Liver (tissue), 9 donors: ENCODE measurements around the gene DMD. TPM values are rescaled to one million over a fixed set of nuclear protein-coding genes. Genes with fewer than 3 reads are reported as not detected.

Source experiments
- DNase-seq: peaks from one replicate; pipeline ENCODE4 v3.0.0-alpha.2; 2017; ENCODE audit warnings: low spot score
- H3K27ac ChIP-seq, 2 donors: one replicate each; pipeline ENCODE4 v1.7.0; 2013; ENCODE audit warnings: inconsistent platforms in 2 of 2, low read length in 2 of 2, control low read depth in 1 of 2, low read depth in 1 of 2, mild to moderate bottlenecking in 1 of 2
- H3K27me3 ChIP-seq, 4 donors: one replicate each; pipeline versions ENCODE4 v1.6.1 to v1.7.0; 2013; ENCODE audit warnings: low read length in 3 of 4, inconsistent platforms in 1 of 4, mild to moderate bottlenecking in 1 of 4, moderate library complexity in 1 of 4; ENCODE audit not compliant: control insufficient read depth in 4 of 4, insufficient read depth in 4 of 4
- H3K36me3 ChIP-seq, 4 donors: one replicate each; pipeline versions ENCODE4 v1.6.1 to v1.7.0; 2013; ENCODE audit warnings: low read length in 3 of 4, mild to moderate bottlenecking in 3 of 4, low read depth in 1 of 4, moderate library complexity in 1 of 4; ENCODE audit not compliant: control insufficient read depth in 4 of 4, insufficient read depth in 3 of 4
- H3K4me1 ChIP-seq, 4 donors: one replicate each; pipeline versions ENCODE4 v1.6.1 to v1.7.0; 2013; ENCODE audit warnings: low read length in 3 of 4, mild to moderate bottlenecking in 3 of 4, moderate library complexity in 1 of 4; ENCODE audit not compliant: control insufficient read depth in 4 of 4, insufficient read depth in 4 of 4
- H3K4me3 ChIP-seq, 3 donors: one replicate each; pipeline versions ENCODE4 v1.6.1 to v1.7.0; 2013; ENCODE audit warnings: low read length in 3 of 3, control low read depth in 1 of 3, low read depth in 1 of 3, mild to moderate bottlenecking in 1 of 3
- H3K9ac ChIP-seq, 2 donors: one replicate each; pipeline ENCODE4 v1.7.0; 2013; ENCODE audit warnings: low read length in 2 of 2, mild to moderate bottlenecking in 2 of 2, moderate library complexity in 2 of 2, control low read depth in 1 of 2, low read depth in 1 of 2
- H3K9me3 ChIP-seq, 4 donors: one replicate each; pipeline versions ENCODE4 v1.6.1 to v1.7.0; 2013; ENCODE audit warnings: low read length in 3 of 4; ENCODE audit not compliant: control insufficient read depth in 4 of 4
- CTCF ChIP-seq: fragments of 150-350 bp; IDR thresholded peaks from 2 replicates; pipeline ENCODE4 v1.5.1; 2017; ENCODE audit warnings: improper control_type of control experiment, low read depth, low read length; ENCODE audit not compliant: missing input control
- EGR1 ChIP-seq, 2 donors: IDR thresholded peaks; 2 replicates each; pipeline ENCODE4 v1.6.1; 2016 to 2018; ENCODE audit warnings: antibody characterized with exemption in 2 of 2, low read depth in 2 of 2
- FOXA1 ChIP-seq: IDR thresholded peaks from 2 replicates; pipeline ENCODE4 v1.6.1; 2016; ENCODE audit warnings: antibody characterized with exemption
- FOXA2 ChIP-seq: IDR thresholded peaks from 2 replicates; pipeline ENCODE4 v1.6.1; 2016; ENCODE audit warnings: antibody characterized with exemption
- GABPA ChIP-seq, 2 donors: IDR thresholded peaks in 1 of 2; conservative IDR thresholded peaks in 1 of 2; 2 replicates each; pipeline ENCODE4 v1.6.1; 2016; ENCODE audit warnings: antibody characterized with exemption in 2 of 2, mild to moderate bottlenecking in 1 of 2, moderate library complexity in 1 of 2
- HNF4A ChIP-seq, 2 donors: conservative IDR thresholded peaks; 2 replicates each; pipeline ENCODE4 v1.6.1; 2016; ENCODE audit warnings: antibody characterized with exemption in 2 of 2, mild to moderate bottlenecking in 2 of 2
- JUND ChIP-seq, 2 donors: IDR thresholded peaks; 2 replicates each; pipeline ENCODE4 v1.6.1; 2016; ENCODE audit warnings: antibody characterized with exemption in 2 of 2
- NR2F2 ChIP-seq: IDR thresholded peaks from 2 replicates; pipeline ENCODE4 v1.6.1; 2016; ENCODE audit warnings: antibody characterized with exemption
- REST ChIP-seq: IDR thresholded peaks from 2 replicates; pipeline ENCODE4 v1.6.1; 2016; ENCODE audit warnings: antibody characterized with exemption, mild to moderate bottlenecking
- RXRA ChIP-seq, 2 donors: IDR thresholded peaks; 2 replicates each; pipeline ENCODE4 v1.6.1; 2017 to 2018; ENCODE audit warnings: antibody characterized with exemption in 2 of 2, mild to moderate bottlenecking in 1 of 2
- SP1 ChIP-seq: IDR thresholded peaks from 2 replicates; pipeline ENCODE4 v1.6.1; 2018; ENCODE audit warnings: antibody characterized with exemption, mild to moderate bottlenecking
- TAF1 ChIP-seq: conservative IDR thresholded peaks from 2 replicates; pipeline ENCODE4 v1.6.1; 2016; ENCODE audit warnings: antibody characterized with exemption, mild to moderate bottlenecking
- YY1 ChIP-seq: IDR thresholded peaks from 2 replicates; pipeline ENCODE4 v1.6.1; 2016; ENCODE audit warnings: antibody characterized with exemption, mild to moderate bottlenecking
- ZBTB33 ChIP-seq: IDR thresholded peaks from 2 replicates; pipeline ENCODE4 v1.6.1; 2016; ENCODE audit warnings: antibody characterized with exemption
- WGBS: extraction: QIAGEN DNeasy Blood & Tissue Kit; methylation state at CpG from one replicate; pipeline ENCODE4 v1.1.7; 2013; 5-methylcytosine and 5-hydroxymethylcytosine counted together
- polyA plus RNA-seq, 2 donors: library from polyadenylated mRNA; stranded (reverse) in 1 of 2; unstranded in 1 of 2; fragments of 200-250 nt in 1 of 2; fragments of >200 nt in 1 of 2; fragmentation: Nextera tagmentation in 1 of 2; extraction: Ambion mirVana in 1 of 2; gene quantifications; one replicate each; pipeline versions ENCODE4 v1.2.1 to v1.2.3, GENCODE V29; 2013 to 2015
- total RNA-seq, 2 donors: library from RNA; depleted of rRNA; stranded (reverse); fragments of >200 nt; gene quantifications; one replicate each; pipeline ENCODE4 v1.2.3, GENCODE V29; 2014
- TF ChIP-seq, protein P1 (sequence below): IDR thresholded peaks from 2 replicates; pipeline ENCODE4 v1.6.1; 2016; ENCODE audit warnings: antibody characterized with exemption
- donor health status: healthy.
- donor health status: healthy.
- donor health status: healthy.
- donor health status: healthy.
- donor health status: healthy.

Gene DMD
- total and polyA plus RNA-seq, 4 donors: 14.6 to 61.9 (median 23.9) TPM

GRCh38 chrX:31240982-31241381 is 1970.4 kb downstream of the DMD start:
- no peaks in the 10 kb centered on the region for H3K27me3 ChIP-seq
- H3K9me3 ChIP-seq: no peaks in the 10 kb centered on the region
- TF ChIP-seq YY1: no peak
- TF ChIP-seq SP1: no peak
- no peak for TF ChIP-seq RXRA (IDR thresholded peaks at IDR 0.05)
- TF ChIP-seq FOXA2: no peak
- no peak for TF ChIP-seq NR2F2
- TF ChIP-seq JUND (IDR thresholded peaks at IDR 0.05): no peak
- no peak for TF ChIP-seq REST
- TF ChIP-seq EGR1 (IDR thresholded peaks at IDR 0.05; ENCODE audit: low read depth in 2 of 2): no peak
- TF ChIP-seq GABPA (IDR thresholded peaks at IDR 0.05 in 1 of 2, conservative IDR thresholded peaks at IDR 0.05 in 1 of 2): no peak
- no peak for TF ChIP-seq TAF1
- TF ChIP-seq FOXA1: no peak
- H3K36me3 ChIP-seq: peaks cover 0 to 3% (median 0%) of the 10 kb centered on the region in 4 donors
- no peaks in the 10 kb centered on the region for H3K4me1 ChIP-seq
- no peak overlapping the region for H3K9ac ChIP-seq
- WGBS: 74% methylated on average over 3 of the region's 3 CpGs
- H3K4me3 ChIP-seq: no peak overlapping the region
- H3K27ac ChIP-seq: no peak overlapping the region
- no peak for DNase-seq

GRCh38 chrX:31237189-31237588 is 1974.2 kb downstream of the DMD start:
- Histone ChIP-seq H3K9me3 (no peaks in the 10 kb centered on the region), H3K4me3 (no peak overlapping the region), H3K27me3 (peaks cover 0 to 1% (median 0%) of the 10 kb centered on the region in 4 donors), H3K4me1 (no peaks in the 10 kb centered on the region), H3K36me3 (peaks cover 0 to 3% (median 0%) of the 10 kb centered on the region in 4 donors), H3K27ac (no peak overlapping the region), H3K9ac (no peak overlapping the region)
- no peak for TF ChIP-seq HNF4A (conservative IDR thresholded peaks at IDR 0.05)
- TF ChIP-seq EGR1 (IDR thresholded peaks at IDR 0.05; ENCODE audit: low read depth in 2 of 2): no peak
- TF ChIP-seq, protein P1, sequence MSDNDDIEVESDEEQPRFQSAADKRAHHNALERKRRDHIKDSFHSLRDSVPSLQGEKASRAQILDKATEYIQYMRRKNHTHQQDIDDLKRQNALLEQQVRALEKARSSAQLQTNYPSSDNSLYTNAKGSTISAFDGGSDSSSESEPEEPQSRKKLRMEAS: no peak
- TF ChIP-seq TAF1: no peak
- TF ChIP-seq FOXA1: no peak
- no peak for TF ChIP-seq GABPA (IDR thresholded peaks at IDR 0.05 in 1 of 2, conservative IDR thresholded peaks at IDR 0.05 in 1 of 2)
- 92% methylated on average over 1 of the region's 1 CpG for WGBS
- no peak for DNase-seq

DNA sequence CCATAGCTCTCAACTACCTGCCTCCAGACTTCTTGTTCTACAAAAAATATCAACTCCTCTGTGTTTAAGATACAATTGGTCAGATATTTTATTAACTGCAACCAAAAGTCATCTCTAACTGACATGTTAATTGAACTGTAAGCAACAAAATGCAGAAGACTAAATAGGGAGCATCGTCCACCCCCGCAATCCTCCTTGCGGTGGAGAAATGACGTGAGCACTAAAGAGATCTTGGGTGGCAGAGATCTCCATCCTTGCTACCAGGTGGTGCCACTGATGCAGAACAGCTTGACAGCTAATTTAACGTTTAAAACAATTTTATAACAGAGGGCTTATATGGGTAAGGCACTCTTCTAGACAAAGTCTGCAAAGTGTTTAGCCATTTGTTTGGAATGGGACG is 1975.1 kb downstream of the DMD start:
- H3K36me3 ChIP-seq: peaks cover 0 to 3% (median 0%) of the 10 kb centered on the region in 4 donors
- no peak for DNase-seq
- WGBS: 87% methylated on average over 6 of the region's 6 CpGs
- no peak for TF ChIP-seq EGR1 (IDR thresholded peaks at IDR 0.05; ENCODE audit: low read depth in 2 of 2)
- no peak for TF ChIP-seq SP1
- TF ChIP-seq CTCF: no peak
- no peak for TF ChIP-seq JUND (IDR thresholded peaks at IDR 0.05)
- no peak for TF ChIP-seq TAF1
- no peak for TF ChIP-seq ZBTB33
- TF ChIP-seq GABPA (IDR thresholded peaks at IDR 0.05 in 1 of 2, conservative IDR thresholded peaks at IDR 0.05 in 1 of 2): no peak
- H3K9ac ChIP-seq: no peak overlapping the region
- H3K4me1 ChIP-seq: no peaks in the 10 kb centered on the region
- H3K4me3 ChIP-seq: no peak overlapping the region
- H3K27ac ChIP-seq: no peak overlapping the region
- H3K9me3 ChIP-seq: no peaks in the 10 kb centered on the region
- H3K27me3 ChIP-seq: peaks cover 0 to 1% (median 0%) of the 10 kb centered on the region in 4 donors
